SW 1271 (cell line): ENCODE results near the gene GRIFIN.
A peak's percentile ranks its signal among the peaks of the same experiment; 100 is the strongest.

Source experiments
- DNase-seq, 2 experiments: peaks; one replicate each; lab custom pipeline; 2025; lab: John Stamatoyannopoulos, UW

GRIFIN gene, protein sequence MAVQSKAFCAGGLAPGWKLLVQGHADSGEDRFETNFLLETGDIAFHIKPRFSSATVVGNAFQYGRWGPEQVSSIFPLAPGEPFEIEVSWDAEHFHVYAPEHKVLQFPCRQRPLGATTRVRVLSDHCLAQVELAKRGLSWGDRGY

DNA sequence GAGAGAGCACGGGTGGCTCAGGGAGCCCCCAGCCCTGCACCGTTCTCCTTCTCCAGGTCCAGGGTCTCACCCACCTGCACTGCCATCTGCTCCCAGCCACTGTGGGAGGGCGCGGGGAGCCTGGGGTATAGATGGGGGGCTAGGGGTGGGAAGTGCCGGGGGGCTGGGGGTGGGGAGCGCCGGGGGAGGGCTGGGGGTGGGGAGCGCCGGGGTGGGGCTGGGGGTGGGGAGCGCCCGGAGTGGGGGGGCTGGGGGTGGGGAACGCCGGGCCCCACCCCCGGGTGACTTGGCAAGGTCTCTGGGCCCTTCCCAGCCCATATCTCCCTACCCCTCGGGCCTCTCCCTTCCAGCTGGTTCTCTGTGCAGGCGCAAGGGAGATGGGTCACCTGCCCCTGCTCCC is at the start of gene GRIFIN:
Gene GRIFIN, minus strand, starts transcription at position 101 of the 400 bp plus-strand sequence. Its CDS starts 15 bp downstream, at position 86.
- DNase-seq = no peak

DNA sequence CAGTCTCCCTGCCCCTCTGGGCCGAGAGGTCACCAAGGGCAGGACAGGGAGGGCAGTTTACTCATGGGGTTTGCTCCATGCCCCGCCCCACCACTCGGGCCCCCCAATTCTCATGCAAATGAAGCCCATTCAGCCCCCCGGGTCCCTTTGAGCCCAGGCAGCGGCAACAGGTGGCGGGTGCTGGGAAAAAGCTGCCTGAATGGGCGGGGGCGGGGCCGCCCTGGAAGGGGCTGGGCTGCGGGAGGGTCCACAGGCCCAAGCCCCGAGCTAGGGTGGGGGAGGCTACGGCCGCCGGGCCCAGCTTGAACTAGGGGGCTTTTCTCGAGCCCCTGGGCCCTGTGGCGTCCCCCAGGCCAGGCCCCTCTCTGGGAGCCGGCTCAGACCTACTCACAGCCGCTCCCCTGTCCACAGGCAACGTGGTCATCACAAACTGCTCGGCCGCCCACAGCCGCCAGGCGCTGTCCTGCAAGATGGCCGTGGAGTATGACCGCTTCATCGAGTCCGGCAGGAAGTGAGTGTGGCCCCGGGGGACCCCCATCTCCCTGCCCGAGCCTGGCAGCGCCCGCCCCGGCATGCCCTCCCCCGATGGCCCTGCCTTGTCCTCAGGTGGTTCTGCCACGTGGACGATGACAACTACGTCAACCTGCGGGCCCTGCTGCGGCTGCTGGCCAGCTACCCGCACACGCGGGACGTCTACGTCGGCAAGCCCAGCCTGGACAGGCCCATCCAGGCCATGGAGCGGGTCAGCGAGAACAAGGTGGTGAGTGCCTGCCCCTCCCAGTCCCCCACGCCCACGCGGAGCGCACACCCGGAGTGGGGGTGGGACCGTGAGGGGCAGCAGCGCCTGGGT is 48.8 kb upstream of the GRIFIN start:
- DNase-seq = no peak

DNA sequence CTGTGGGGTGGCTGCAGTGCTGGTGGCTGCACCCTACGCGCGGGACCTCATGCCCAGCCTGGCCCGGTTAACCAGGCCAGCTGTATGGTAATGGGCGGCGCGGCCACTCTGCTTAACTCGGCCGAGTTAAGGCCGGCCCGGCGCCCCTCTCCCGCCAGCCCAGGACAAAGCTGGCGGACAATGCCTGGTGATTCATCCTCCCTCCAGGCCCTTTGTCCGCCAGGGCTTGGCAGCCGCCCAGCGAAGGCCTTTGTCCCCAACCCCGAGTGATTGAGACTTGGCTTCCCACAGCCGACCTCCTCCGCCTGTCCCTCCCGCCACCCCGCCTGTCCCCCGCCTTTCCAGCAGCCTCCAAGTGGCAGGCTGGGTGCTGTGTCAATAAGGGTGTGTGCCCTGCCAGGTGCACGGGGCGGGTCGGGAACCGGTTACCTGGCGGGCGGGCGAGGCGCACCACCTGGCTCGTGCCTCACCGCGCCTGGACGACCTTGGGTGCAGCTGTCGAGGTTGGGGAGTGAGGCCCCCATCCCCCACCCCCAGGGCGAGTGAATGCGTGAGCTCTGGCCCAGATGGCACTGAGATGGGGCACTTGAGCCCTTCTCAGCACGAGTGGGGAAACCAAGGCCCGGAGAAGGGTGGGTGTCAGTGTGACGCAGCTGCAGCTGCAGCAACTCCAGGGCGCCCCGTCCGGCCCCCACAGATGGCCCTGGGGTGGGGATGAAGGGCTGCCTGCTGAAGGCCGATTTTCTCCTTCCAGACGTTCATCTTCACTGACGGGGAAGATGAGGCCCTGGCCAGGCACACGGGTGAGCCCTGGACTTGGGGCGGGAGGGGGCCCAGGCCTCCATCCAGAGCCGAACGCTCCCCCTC is 48.0 kb upstream of the GRIFIN start:
- DNase-seq = peak in 1 of 2 experiments; percentile 70

DNA sequence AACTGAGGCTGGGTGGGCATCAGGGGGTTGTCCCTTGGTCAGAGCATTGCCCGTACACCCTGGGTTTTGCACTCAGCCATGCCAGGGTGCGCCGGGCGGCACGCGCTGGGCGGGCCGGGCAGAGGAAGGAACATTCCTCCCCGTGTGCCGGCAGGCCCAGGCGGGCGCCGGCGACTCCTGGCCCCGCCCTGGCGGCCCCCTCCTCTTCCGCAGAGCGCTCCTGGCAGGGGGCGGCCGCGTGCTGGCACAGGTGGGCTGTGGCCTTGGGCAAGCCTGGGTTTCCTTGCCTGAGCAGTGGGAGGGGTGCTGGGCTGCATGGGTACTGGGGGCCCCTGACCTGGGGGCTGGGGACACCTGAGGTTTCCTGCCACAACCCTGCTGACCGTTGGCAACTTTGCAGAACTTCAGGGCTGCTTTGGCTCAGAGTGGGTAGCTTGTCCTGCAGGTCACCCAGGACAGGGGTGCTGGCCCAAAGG is 47.3 kb upstream of the GRIFIN start:
- DNase-seq = no peak

DNA sequence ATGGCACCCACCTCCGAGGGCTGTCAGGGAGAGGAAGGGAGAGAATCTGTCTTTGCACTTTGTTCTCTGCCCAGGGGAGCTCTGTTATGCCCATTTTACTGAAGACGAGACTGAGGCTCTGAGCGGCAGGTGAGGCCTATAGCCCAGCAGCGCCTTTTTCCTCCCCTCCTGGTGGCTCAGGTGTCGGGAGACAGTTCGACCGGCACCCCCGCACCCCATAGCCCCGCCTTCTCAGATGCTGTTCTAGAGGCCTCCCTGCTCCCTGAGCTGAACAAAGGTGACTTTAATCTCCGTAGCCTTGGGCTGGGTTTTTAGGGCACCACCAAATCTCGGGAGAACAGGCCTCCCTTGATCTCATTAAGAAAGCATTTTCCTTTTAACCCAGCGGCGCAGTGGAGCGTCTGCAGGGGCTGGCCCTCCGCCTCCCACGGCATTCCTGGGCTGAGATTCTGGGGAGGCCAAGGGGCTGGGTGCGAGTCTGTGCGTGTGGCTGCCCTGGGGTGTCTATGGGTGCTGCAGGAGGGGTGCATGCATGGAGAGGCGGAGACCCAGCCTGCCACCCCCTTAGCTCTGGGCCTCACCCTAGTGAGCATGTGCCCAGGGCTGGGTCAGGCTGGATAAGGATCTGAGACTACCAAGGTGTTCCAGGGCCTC is 46.7 kb upstream of the GRIFIN start:
- no peak for DNase-seq

DNA sequence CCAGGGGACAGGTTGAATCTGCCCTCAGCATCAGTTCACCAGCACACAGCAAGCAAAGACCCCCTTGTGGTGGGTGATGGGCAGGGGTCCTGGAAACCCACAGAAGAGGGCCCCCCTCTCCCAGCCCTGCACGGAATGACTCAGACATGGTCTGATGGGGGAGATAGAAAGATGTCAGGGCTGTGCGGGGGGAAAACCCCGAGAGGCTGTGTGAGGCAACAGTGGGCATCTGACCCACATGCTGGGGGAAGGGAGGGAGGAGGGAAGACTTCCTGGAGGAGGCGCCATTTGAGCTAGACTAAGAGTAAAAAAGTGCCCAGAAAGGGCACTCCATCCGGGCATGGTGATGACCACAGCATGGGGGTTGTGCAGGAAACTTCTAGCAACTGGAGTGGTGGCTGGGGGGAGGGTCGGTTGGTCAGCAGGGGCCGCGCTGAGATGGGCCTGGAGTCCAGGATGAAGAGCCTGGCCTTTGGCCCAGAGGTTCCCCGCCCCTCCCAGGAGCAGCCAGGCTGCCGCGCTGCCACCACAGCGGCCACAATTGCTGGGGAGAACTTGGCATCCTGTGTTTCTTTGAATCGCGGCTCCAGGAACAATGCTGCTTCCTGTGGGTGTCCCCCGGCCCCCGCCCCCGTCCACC is 45.9 kb upstream of the GRIFIN start:
- DNase-seq = no peak

GRCh38 chr7:2521341-2521745 is 45.1 kb upstream of the GRIFIN start:
- no peak for DNase-seq

DNA sequence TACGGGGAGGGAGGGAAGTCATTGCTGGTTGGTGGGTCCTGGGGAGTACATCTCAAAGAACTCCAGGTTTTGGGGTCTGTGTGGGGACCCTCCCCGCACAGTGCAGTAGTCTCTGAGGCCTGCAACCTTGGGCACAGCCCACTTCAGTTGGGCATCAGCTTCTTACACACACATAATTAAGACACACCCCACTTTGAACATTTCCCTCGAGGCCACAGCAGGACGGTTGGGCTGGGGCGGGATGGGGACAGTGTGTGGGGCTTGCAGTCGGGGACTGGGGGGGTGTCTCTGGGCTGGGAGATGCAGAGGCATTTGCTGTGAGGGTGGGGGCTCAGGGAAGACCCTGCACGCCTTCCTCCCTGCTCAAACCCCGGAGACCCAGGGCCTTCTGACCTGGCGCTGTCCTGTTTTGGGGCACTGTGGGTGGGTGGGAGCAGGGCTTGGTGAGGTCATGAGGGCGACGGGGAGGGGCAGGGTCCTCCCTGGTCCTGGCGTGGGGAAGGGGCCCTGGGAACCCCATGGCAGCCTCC is 44.6 kb upstream of the GRIFIN start:
- DNase-seq = no peak

- peak in 1 of 2 experiments; percentile 62 for DNase-seq
Measured at GRCh38 chr7:2520131-2520760, 44.0 kb upstream of the GRIFIN start.

GRCh38 chr7:2519119-2519930 is 43.1 kb upstream of the GRIFIN start, which contains the start of gene LFNG:
Gene LFNG, plus strand, starts transcription at chr7:2519774. Its CDS starts 88 bp downstream, at chr7:2519862.
- peak; percentile 83 to 90 for DNase-seq

- no peak for DNase-seq
Measured at GRCh38 chr7:2518737-2519118, 42.5 kb upstream of the GRIFIN start.

DNA sequence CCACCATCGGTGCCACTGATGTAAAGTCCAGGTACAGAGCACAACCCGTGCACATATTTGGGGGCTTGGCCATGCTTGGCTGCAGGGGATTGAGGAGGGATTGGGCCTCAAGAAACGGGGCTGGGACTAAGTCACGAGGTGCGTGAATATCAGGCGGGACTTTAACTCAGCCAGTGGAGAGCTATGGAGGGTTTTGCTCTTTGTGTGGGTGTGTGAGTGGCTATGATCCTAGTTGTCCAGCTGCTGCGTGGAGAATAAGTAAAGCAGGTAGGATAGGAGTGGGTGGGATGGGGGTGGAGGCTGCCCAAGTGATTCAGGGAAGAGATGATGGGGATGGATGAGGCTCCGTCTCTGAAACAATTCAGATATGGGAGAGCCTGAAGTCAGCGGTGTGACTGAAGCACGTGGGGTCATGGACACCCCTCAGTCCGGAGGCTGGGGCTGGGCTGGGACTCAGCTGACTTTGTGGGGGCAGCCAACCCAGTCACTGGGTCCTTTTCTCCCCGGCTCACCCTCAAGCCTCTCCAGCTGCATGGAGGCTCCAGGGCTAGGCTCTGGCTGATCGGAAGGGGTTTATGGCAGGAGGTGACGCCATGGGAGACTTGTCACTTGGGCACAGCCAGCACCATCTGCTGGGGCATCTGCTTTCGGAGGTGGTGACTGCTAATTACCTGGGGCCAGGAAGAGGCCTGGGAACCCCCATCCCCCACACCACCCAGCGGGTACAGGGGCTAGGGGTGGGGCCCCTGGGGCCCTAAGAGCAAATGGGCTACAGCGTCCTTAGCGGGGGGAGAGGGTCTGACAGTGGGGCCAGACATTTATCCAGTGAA is 41.7 kb upstream of the GRIFIN start:
- DNase-seq = no peak

DNA sequence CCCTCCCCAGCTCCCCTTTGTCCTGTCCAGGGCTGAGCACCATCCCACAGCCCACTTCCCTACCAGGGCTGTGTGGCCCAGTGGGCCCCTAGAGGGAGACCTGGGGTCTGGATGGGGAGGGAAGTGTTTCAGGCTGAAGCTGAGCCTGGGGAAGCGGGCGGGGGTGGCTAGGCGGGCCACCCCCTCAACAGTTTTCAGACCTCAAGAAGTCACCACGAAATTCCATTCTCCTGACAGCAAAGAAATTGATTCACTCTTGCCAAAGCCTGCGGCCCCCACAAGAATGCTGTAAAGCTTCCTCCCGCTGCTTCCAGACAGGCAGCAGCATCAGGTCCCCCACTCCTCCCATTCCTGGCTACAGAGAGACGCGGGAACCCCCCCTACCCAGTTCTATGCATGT is 40.8 kb upstream of the GRIFIN start:
- peak; percentile 49 to 52 for DNase-seq

- DNase-seq = no peak
Measured at GRCh38 chr7:2516194-2516555, 40.0 kb upstream of the GRIFIN start.

GRCh38 chr7:2515424-2516193 is 39.4 kb upstream of the GRIFIN start:
- DNase-seq = no peak

GRCh38 chr7:2514473-2515423 is 38.5 kb upstream of the GRIFIN start:
- DNase-seq = no peak

GRCh38 chr7:2513702-2514101 is 37.5 kb upstream of the GRIFIN start:
- no peak for DNase-seq
